ENCODE results near the gene PNPLA7.

Gene PNPLA7

GRCh38 chr9:137433916-137434431 is 116.2 kb downstream of the PNPLA7 start:
- Histone ChIP-seq H3K4me2 (ENCODE audit: low read length) (no peak overlapping the region), H3K79me2 (no peaks in the 10 kb centered on the region), H2AFZ (no peak overlapping the region), H3K4me3 (ENCODE audit: low read depth, low read length) (no peak overlapping the region), H3K9me3 (ENCODE audit: control insufficient read depth, low read length) (no peaks in the 10 kb centered on the region), H3K36me3 (ENCODE audit: control insufficient read depth, insufficient read depth, low read length) (no peaks in the 10 kb centered on the region), H3K4me1 (no peaks in the 10 kb centered on the region), H3K27ac (no peak overlapping the region), H3K27me3 (ENCODE audit: control insufficient read depth, insufficient read depth, low read length) (no peaks in the 10 kb centered on the region), H3K9ac (no peak overlapping the region)
- TF ChIP-seq CTCF (IDR thresholded peaks at IDR 0.05), result no peak

GRCh38 chr9:137433349-137433915 is 116.8 kb downstream of the PNPLA7 start:
- H3K9me3 ChIP-seq (ENCODE audit: control insufficient read depth, low read length), result no peaks in the 10 kb centered on the region
- TF ChIP-seq CTCF (IDR thresholded peaks at IDR 0.05), result no peak
- no peaks in the 10 kb centered on the region for H3K79me2 ChIP-seq
- H3K36me3 ChIP-seq (ENCODE audit: control insufficient read depth, insufficient read depth, low read length), result no peaks in the 10 kb centered on the region
- H3K4me2 ChIP-seq (ENCODE audit: low read length), result no peak overlapping the region
- no peaks in the 10 kb centered on the region for H3K4me1 ChIP-seq
- no peak overlapping the region for H3K9ac ChIP-seq
- H3K27me3 ChIP-seq (ENCODE audit: control insufficient read depth, insufficient read depth, low read length), result no peaks in the 10 kb centered on the region
- H3K4me3 ChIP-seq (ENCODE audit: low read depth, low read length), result no peak overlapping the region
- no peak overlapping the region for H3K27ac ChIP-seq
- H2AFZ ChIP-seq, result no peak overlapping the region

DNA sequence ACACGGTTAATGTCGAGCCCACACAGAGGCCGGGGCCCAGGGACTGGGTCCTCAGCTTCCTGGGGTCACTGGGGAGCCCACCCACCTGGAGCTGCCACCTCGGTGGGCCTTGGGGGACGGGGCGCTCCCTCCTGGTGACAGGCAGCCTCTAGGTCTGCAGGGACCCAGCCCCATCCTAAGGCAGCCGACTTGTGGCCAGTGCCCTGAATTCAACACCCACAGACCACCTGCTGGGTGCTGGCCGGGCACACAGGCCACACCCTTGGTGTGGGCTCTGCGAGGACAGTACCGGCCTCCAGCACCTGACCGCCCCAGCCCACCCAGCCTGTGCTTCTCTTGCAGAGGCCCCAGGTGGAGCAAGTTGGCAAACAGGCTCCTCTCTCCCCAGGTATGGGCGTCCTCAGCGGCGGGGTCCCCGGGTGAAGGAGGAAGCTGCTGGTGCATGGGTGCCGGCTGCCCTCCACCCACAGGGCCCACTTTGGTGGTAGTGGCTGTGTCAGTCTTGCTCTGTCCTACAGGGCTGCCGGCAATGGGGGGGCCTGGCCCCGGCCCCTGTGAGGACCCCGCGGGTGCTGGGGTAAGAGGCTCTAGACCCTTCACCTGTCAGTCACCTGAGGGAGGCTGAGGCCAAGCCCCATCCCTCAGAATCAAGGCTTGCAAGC is 117.4 kb downstream of the PNPLA7 start:
- H3K36me3 ChIP-seq (ENCODE audit: control insufficient read depth, insufficient read depth, low read length), result no peaks in the 10 kb centered on the region
- H3K4me3 ChIP-seq (ENCODE audit: low read depth, low read length), result no peak overlapping the region

GRCh38 chr9:137431416-137431931 is 118.7 kb downstream of the PNPLA7 start:
- no peak overlapping the region for H3K9ac ChIP-seq
- no peak overlapping the region for H3K4me2 ChIP-seq (ENCODE audit: low read length)
- no peaks in the 10 kb centered on the region for H3K9me3 ChIP-seq (ENCODE audit: control insufficient read depth, low read length)
- no peaks in the 10 kb centered on the region for H3K79me2 ChIP-seq
- no peak overlapping the region for H3K4me3 ChIP-seq (ENCODE audit: low read depth, low read length)
- H3K36me3 ChIP-seq (ENCODE audit: control insufficient read depth, insufficient read depth, low read length), result no peaks in the 10 kb centered on the region
- H3K4me1 ChIP-seq, result no peaks in the 10 kb centered on the region
- no peak overlapping the region for H3K27ac ChIP-seq
- no peaks in the 10 kb centered on the region for H3K27me3 ChIP-seq (ENCODE audit: control insufficient read depth, insufficient read depth, low read length)
- no peak for TF ChIP-seq CTCF (IDR thresholded peaks at IDR 0.05)
- H2AFZ ChIP-seq, result no peak overlapping the region

More for the DNA sequence above, 117.4 kb downstream of the PNPLA7 start:
- no peaks in the 10 kb centered on the region for H3K9me3 ChIP-seq (ENCODE audit: control insufficient read depth, low read length)
- H3K27ac ChIP-seq, result no peak overlapping the region
- no peak overlapping the region for H3K9ac ChIP-seq
- H3K4me2 ChIP-seq (ENCODE audit: low read length), result no peak overlapping the region
- H2AFZ ChIP-seq, result no peak overlapping the region
- H3K79me2 ChIP-seq, result no peaks in the 10 kb centered on the region
- no peaks in the 10 kb centered on the region for H3K4me1 ChIP-seq
- no peaks in the 10 kb centered on the region for H3K27me3 ChIP-seq (ENCODE audit: control insufficient read depth, insufficient read depth, low read length)
- no peak for TF ChIP-seq CTCF (IDR thresholded peaks at IDR 0.05)

Measured in parathyroid adenoma (tissue), 2 donors.